ENCODE data around the gene FADS3.

The FADS3 gene

DNA sequence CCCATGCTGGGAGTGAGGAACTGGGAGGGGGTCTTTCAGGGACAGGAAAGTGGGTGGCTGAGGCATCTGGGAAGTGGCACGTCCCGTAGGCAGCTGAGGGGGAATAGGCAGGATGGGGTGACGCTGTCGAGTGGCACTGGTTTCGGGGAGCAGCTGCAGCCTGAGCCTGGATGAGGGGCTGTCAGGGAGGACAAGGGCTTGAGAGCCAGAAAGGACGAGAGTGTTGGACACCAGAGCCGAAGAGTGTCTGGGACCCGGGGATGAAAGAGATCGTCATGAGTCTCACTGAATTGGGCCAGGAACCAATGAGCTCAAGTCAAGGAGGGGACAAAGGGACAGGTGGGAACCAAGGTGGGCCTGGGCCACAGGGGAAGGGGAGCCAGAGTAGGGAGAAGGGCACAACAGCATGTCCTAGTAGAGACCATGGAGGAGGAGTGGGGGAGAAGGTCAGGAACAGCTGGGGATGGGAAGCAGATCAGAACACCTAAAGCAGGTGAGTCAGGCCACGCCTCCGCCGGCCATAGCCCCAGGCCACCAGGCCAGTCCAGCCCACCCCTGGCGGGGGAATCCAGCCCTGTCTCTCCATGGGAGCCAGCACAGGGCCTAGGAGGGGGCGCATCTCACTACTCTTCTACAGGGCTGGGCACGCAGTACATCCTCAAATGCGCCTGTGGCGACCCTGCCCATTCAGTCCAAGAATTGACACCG, 21.8 kb upstream of the FADS3 start:
- Histone ChIP-seq H3K4me1 (ENCODE audit: control insufficient read depth, insufficient read depth, low read length, poor library complexity, severe bottlenecking) (peaks cover 8% of the 10 kb centered on the region), H3K27ac (ENCODE audit: low read depth, low read length, severe bottlenecking) (no peak overlapping the region), H3K36me3 (ENCODE audit: control insufficient read depth, insufficient read depth, low read length) (no peaks in the 10 kb centered on the region), H3K4me3 (ENCODE audit: extremely low read depth, insufficient read depth, low read length, poor library complexity, severe bottlenecking) (no peak overlapping the region), H3K9me3 (ENCODE audit: control insufficient read depth, low read length) (no peaks in the 10 kb centered on the region)
- WGBS, 2 experiments (ENCODE audit: insufficient coverage in 2 of 2) = 92 to 93% methylated on average over 18 of the region's 18 CpGs

DNA sequence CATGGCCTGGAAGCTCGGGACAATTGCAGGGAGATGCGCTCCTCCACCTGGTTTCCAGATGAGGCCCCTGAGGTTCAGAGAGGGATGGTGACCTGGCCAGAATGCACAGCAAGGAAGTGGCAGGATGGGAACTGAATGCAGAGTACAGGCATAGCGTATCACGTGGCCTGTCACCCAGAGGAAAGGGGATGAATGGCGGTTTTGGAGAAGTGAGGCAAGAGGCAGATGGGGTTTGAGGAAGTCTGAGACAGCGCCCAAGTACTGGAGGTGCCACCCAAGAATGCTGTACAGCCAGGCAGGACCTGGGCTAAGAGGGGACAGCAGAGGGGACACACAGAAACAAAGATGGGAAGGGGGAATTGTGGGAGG, 21.2 kb upstream of the FADS3 start:
- Histone ChIP-seq H3K9me3 (ENCODE audit: control insufficient read depth, low read length) (no peaks in the 10 kb centered on the region), H3K27ac (ENCODE audit: low read depth, low read length, severe bottlenecking) (no peak overlapping the region), H3K4me1 (ENCODE audit: control insufficient read depth, insufficient read depth, low read length, poor library complexity, severe bottlenecking) (peaks cover 8% of the 10 kb centered on the region), H3K4me3 (ENCODE audit: extremely low read depth, insufficient read depth, low read length, poor library complexity, severe bottlenecking) (no peak overlapping the region), H3K36me3 (ENCODE audit: control insufficient read depth, insufficient read depth, low read length) (no peaks in the 10 kb centered on the region)
- 94% methylated on average over 6 of the region's 6 CpGs for WGBS, 2 experiments (ENCODE audit: insufficient coverage in 2 of 2)

DNA sequence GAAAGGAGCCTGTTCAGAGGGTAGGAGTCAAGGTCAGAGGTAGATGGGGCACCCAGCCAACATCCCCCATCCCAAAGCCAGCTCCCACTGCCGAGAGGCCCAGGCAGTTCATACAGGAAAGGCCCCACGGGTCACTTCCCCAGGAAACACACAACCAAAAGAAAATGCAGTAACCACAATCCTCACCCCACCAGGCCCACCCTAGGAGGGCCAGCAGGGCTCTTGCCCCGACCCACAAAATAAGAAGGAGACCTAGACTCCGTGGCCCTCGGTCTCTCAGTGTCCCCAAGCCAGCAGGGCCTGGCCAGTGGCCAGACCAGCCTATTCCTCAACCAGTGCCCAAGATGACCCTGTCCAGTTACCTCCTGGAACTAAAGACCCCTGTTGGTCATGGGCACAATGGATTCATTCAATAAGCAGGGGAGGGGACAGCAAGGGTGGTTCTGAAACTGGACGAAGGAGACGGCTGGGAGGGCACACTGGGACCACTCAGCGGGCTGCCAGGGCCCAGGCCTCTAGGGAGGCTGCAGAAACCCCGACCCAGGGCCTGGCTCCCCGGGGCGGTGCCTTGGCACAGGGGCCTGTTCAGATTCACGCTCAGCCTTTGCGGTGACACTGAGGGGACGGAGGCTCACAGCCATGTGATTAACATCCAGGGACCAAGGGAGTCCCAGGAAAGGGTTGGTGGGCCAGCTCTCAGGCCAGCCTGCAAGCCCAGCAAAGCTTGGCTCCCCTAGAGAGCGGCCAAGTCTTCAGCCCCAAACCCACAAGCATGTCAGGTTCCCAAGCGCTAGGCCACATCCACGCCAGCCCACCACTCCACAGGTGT, 20.6 kb upstream of the FADS3 start:
- Histone ChIP-seq H3K4me3 (ENCODE audit: extremely low read depth, insufficient read depth, low read length, poor library complexity, severe bottlenecking) (no peak overlapping the region), H3K36me3 (ENCODE audit: control insufficient read depth, insufficient read depth, low read length) (no peaks in the 10 kb centered on the region), H3K27ac (ENCODE audit: low read depth, low read length, severe bottlenecking) (no peak overlapping the region), H3K4me1 (ENCODE audit: control insufficient read depth, insufficient read depth, low read length, poor library complexity, severe bottlenecking) (peaks cover 8% of the 10 kb centered on the region), H3K9me3 (ENCODE audit: control insufficient read depth, low read length) (no peaks in the 10 kb centered on the region)
- 91 to 96% methylated on average over 13 to 16 of the region's 17 CpGs for WGBS, 2 experiments (ENCODE audit: insufficient coverage in 2 of 2)

DNA sequence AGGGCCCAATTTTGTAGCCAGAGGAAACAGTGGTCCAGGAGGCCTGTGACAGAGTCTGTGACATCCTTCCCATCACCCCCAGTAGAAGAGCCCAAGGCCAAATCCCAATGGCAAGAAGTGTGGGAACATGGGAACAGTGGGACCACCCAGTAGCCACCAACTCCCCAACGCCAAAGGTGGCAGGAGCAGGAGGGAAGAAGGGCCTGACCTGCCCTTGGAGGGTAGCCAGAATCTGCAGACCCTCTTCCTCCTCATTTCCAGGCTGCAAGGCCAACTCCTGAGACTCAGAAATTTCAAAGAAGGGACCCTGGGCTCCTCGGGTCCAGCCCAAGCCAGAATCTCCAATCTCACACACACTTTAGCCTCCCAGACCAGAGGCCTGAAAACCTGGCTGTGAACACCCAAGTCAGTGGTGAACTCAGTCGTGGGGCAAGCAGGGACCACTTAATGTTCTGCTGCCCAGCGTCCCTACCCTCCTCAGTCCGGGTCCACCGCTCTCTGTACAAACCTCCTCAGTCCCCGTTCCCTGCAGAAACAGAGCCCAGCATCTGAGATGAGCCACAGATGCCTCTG, 19.9 kb upstream of the FADS3 start:
- H3K36me3 ChIP-seq (ENCODE audit: control insufficient read depth, insufficient read depth, low read length) = no peaks in the 10 kb centered on the region
- no peak overlapping the region for H3K27ac ChIP-seq (ENCODE audit: low read depth, low read length, severe bottlenecking)
- 71 to 93% methylated on average over 2 to 7 of the region's 7 CpGs for WGBS, 2 experiments (ENCODE audit: insufficient coverage in 2 of 2)
- H3K9me3 ChIP-seq (ENCODE audit: control insufficient read depth, low read length) = no peaks in the 10 kb centered on the region
- H3K4me3 ChIP-seq (ENCODE audit: extremely low read depth, insufficient read depth, low read length, poor library complexity, severe bottlenecking) = no peak overlapping the region
- H3K4me1 ChIP-seq (ENCODE audit: control insufficient read depth, insufficient read depth, low read length, poor library complexity, severe bottlenecking) = peaks cover 8% of the 10 kb centered on the region

DNA sequence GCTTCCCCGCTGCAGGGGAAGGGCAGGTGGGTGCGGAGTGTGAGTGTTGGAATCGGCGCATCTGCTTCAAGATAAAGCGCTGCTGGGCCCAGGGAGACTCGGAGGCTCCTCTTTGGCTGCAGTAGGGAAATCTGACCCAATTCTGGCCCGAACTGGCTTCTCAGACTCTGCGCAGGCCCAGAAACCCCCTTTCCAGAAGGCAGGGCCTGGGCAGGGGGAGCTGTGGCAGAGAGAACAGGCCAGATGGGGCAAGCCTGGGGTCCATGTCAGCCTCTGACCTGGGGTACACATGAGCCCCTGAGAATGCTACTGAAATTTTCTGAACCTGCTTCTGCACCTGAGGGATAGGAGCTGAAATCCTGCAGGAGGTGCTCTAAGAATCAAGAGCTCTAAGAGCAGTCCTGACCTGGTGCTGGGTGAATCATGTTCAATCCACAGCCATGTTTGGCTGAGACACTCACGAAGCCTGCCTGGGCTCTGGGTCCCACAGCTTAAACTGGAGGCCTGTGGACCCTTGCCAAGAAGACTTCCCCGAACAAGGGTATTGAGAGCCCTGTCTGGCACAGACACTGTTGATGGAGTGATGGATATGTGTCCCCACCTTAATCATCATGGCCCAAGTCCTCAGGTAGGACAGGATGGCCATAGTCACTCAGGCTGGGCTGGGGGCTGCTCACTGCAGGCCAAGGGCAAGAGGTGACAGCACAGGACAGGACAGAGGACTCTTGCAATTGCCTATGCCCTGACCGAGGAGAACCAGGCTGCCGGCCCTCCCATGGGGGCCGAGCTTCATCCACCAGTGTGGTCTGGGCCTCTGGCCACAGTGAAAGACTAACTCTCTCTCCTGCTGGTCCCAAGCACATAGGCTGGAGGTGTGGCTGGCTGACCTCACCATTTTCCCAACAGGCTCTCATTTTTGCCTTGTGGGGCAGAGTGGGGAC, 19.1 kb upstream of the FADS3 start:
- H3K9me3 ChIP-seq (ENCODE audit: control insufficient read depth, low read length) = no peaks in the 10 kb centered on the region
- H3K4me3 ChIP-seq (ENCODE audit: extremely low read depth, insufficient read depth, low read length, poor library complexity, severe bottlenecking) = no peak overlapping the region
- peaks cover 8% of the 10 kb centered on the region for H3K4me1 ChIP-seq (ENCODE audit: control insufficient read depth, insufficient read depth, low read length, poor library complexity, severe bottlenecking)
- no peaks in the 10 kb centered on the region for H3K36me3 ChIP-seq (ENCODE audit: control insufficient read depth, insufficient read depth, low read length)
- 94 to 98% methylated on average over 10 to 12 of the region's 13 CpGs for WGBS, 2 experiments (ENCODE audit: insufficient coverage in 2 of 2)
- H3K27ac ChIP-seq (ENCODE audit: low read depth, low read length, severe bottlenecking) = no peak overlapping the region

DNA sequence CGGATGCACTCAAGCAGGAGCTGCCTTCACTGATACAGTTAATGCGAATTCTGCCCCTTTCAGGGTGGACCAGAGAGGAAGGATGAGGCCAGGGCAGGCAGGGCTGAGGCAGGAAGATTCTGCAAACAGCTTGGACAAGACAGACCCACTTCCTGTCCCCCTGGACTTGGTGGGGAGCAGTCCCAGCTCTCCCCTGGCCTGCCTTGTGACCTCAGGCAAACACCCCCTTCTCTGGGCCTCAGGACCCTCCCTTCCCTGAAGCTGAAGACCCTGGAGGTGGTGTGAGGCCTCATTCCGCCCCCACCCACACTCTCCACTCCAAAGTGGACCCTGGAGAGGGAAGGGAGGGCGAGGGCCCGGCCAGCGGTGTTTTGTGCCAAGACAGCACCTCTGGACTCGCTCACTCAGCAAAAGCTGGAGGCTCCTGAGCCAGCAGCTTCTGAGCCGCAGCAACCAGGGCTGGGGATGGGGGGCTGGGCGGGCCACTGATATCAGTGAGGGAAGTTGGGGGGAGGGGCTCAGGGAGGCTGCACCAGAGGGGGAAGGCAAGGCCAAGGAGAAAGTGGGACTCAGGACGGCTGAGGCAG, 17.5 kb upstream of the FADS3 start:
- H3K4me3 ChIP-seq (ENCODE audit: extremely low read depth, insufficient read depth, low read length, poor library complexity, severe bottlenecking) = no peak overlapping the region
- WGBS, 2 experiments (ENCODE audit: insufficient coverage in 2 of 2) = 53 to 77% methylated on average over 5 to 6 of the region's 10 CpGs
- no peaks in the 10 kb centered on the region for H3K9me3 ChIP-seq (ENCODE audit: control insufficient read depth, low read length)
- peak overlapping the region; percentile 59 for H3K27ac ChIP-seq (ENCODE audit: low read depth, low read length, severe bottlenecking)
- no peaks in the 10 kb centered on the region for H3K36me3 ChIP-seq (ENCODE audit: control insufficient read depth, insufficient read depth, low read length)
- peaks cover 8% of the 10 kb centered on the region for H3K4me1 ChIP-seq (ENCODE audit: control insufficient read depth, insufficient read depth, low read length, poor library complexity, severe bottlenecking)

DNA sequence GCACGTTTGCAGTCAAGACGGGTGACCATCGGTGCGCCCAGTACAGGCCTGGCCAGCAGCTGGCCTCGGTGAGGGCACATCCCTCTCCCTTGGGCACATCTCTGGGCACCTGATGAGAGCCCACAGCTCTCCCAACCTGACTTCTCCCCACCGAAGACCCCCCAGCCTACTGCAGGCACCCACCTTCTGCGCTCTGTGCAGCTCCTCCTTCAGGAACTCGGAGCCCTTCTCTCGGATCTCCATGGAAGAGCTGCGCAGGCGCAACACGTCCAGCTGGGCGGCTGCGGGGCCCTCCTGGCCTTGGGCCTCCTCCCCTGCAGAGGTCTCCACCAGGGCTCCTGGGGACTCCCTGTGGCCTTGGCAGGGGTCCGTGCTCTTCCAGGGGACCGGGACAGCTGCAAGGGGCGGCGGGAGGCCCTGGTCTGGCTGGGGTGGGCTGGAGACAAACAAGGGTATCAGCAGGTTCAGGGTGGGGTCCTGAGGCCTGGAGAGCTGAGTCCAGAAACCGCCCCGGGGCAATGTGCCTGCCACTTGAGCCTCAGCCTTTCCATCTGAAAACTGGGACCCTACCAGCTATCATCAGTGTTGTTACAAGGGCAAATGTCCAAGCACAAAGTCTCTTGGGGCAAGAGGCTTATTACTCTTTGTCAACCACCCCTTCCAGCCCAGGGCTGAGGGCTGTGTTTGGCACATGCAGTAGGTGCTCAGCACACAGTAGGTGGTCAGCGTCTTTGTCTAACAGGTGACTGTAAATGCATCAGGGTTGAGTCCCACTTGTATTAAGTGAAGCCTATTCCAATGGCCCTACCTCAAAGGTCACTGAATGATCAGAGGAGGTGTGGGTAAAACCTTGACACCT, 16.8 kb upstream of the FADS3 start:
- 94 to 95% methylated on average over 19 to 21 of the region's 21 CpGs for WGBS, 2 experiments (ENCODE audit: insufficient coverage in 2 of 2)
- Histone ChIP-seq H3K4me1 (ENCODE audit: control insufficient read depth, insufficient read depth, low read length, poor library complexity, severe bottlenecking) (peaks cover 8% of the 10 kb centered on the region), H3K4me3 (ENCODE audit: extremely low read depth, insufficient read depth, low read length, poor library complexity, severe bottlenecking) (no peak overlapping the region), H3K27ac (ENCODE audit: low read depth, low read length, severe bottlenecking) (no peak overlapping the region), H3K9me3 (ENCODE audit: control insufficient read depth, low read length) (no peaks in the 10 kb centered on the region), H3K36me3 (ENCODE audit: control insufficient read depth, insufficient read depth, low read length) (no peaks in the 10 kb centered on the region)

DNA sequence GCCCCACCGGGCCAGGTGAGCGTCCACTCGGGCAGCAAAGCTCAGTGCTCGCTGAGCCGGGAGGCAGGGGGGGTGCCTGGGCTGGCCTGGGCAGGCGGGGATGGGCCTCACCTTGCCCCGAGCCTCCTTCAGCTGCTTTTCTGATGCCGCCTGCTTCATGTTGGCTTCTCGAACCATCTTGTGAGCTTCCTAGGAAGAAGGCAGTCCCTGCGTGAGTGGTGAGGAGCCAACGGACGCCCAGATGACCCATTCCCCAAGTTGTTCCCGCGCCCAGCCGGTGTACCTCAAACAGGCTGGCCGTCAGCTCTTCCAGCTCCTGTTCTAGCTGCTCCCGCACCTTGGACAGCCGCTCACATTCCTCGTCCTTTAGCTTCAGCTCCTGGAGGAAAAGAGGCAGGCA, 15.9 kb upstream of the FADS3 start:
- H3K4me1 ChIP-seq (ENCODE audit: control insufficient read depth, insufficient read depth, low read length, poor library complexity, severe bottlenecking) = peaks cover 8% of the 10 kb centered on the region
- H3K36me3 ChIP-seq (ENCODE audit: control insufficient read depth, insufficient read depth, low read length) = no peaks in the 10 kb centered on the region
- no peak overlapping the region for H3K27ac ChIP-seq (ENCODE audit: low read depth, low read length, severe bottlenecking)
- no peak overlapping the region for H3K4me3 ChIP-seq (ENCODE audit: extremely low read depth, insufficient read depth, low read length, poor library complexity, severe bottlenecking)
- H3K9me3 ChIP-seq (ENCODE audit: control insufficient read depth, low read length) = no peaks in the 10 kb centered on the region
- WGBS, 2 experiments (ENCODE audit: insufficient coverage in 2 of 2) = 93 to 95% methylated on average over 16 to 19 of the region's 19 CpGs

DNA sequence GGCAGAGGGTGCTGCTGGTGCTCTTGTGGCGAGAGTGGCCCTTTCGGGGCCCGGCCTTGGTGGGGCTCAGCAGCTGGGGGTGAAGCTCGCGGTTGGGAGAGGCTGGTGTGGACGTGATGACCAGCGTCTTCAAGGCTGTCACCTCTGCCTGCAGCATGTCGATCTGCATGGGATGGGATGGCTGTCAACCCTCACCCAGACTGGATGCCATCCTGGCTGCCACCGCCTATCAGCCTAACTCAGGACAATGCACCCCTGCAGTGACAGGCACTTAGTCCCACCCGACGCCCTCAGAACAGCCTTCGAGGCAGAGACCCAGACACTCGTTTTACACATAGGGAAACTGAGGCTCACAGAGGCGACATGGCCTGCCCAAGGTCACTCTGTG, 15.2 kb upstream of the FADS3 start:
- Histone ChIP-seq H3K4me3 (ENCODE audit: extremely low read depth, insufficient read depth, low read length, poor library complexity, severe bottlenecking) (no peak overlapping the region), H3K36me3 (ENCODE audit: control insufficient read depth, insufficient read depth, low read length) (no peaks in the 10 kb centered on the region), H3K9me3 (ENCODE audit: control insufficient read depth, low read length) (no peaks in the 10 kb centered on the region), H3K27ac (ENCODE audit: low read depth, low read length, severe bottlenecking) (no peak overlapping the region), H3K4me1 (ENCODE audit: control insufficient read depth, insufficient read depth, low read length, poor library complexity, severe bottlenecking) (peaks cover 8% of the 10 kb centered on the region)
- 88 to 89% methylated on average over 14 of the region's 14 CpGs for WGBS, 2 experiments (ENCODE audit: insufficient coverage in 2 of 2)

All from mesodermal cell (in vitro differentiated cells).